ENCODE data around the gene STEAP2. TPM values are rescaled to one million over a fixed set of nuclear protein-coding genes. Genes with fewer than 3 reads are reported as not detected.

STEAP2 gene
- total and polyA plus RNA-seq, 2 of the 4 experiments (the other 2 are of a cell fraction): 1.8 to 3.9 TPM

- no TSS peak for BruUV-seq (replicated peaks)
- no peak overlapping the region for H3K18ac ChIP-seq (ENCODE audit: low read depth, low read length)
- H4K20me1 ChIP-seq (ENCODE audit: insufficient read depth, low read length): no peaks in the 10 kb centered on the region
- ChIA-PET CTCF (interaction anchor here (2.2 kb wide), 1 partner anchor 13 kb away, joined by 6 read pairs; the partner anchor contains the start of gene STEAP2), POLR2A (ENCODE audit: unreplicated experiment) (no interaction called here)
- no peaks in the 10 kb centered on the region; a peak in 1 of 4 replicates for H3K79me1 ChIP-seq (ENCODE audit: low read depth in 1 of 2, low read length in 2 of 2)
- H2BK5ac ChIP-seq (ENCODE audit: low read depth, low read length, poor library complexity, severe bottlenecking): no peak overlapping the region
- TF ChIP-seq NFE2L2 (IDR thresholded peaks at IDR 0.05; ENCODE audit: low read depth, low read length): no peak
- TF ChIP-seq USF2 (IDR thresholded peaks at IDR 0.05; ENCODE audit: low read depth, low read length): no peak
- TF ChIP-seq CTCF (conservative IDR thresholded peaks at IDR 0.05; ENCODE audit: low read depth, low read length): no peak
- no peak for TF ChIP-seq RAD21 (IDR thresholded peaks at IDR 0.05; ENCODE audit: low read length)
- no peak for TF ChIP-seq CEBPB (IDR thresholded peaks at IDR 0.05; ENCODE audit: low read depth, low read length)
- H3K14ac ChIP-seq (replicated peaks; ENCODE audit: low read depth, low read length): no peak overlapping the region
- H3K9me3 ChIP-seq (ENCODE audit: control insufficient read depth, insufficient read depth, low read length): no peaks in the 10 kb centered on the region
- no peak overlapping the region for H3K4ac ChIP-seq (ENCODE audit: low read depth, low read length)
- ATAC-seq (ENCODE audit: low read depth) (no peak), DNase-seq (no peak)
- H3K27me3 ChIP-seq (ENCODE audit: control insufficient read depth, insufficient read depth, low read length): no peaks in the 10 kb centered on the region
- H2BK15ac ChIP-seq (ENCODE audit: low read depth, low read length): no peak overlapping the region
- H2BK120ac ChIP-seq (ENCODE audit: low read depth, low read length): no peak overlapping the region
- no peaks in the 10 kb centered on the region for H3K4me1 ChIP-seq (ENCODE audit: control insufficient read depth, insufficient read depth, low read length)
- H2AK5ac ChIP-seq (ENCODE audit: low read depth, low read length): no peak overlapping the region
- H3K9me1 ChIP-seq (ENCODE audit: insufficient read depth, low read length): no peaks in the 10 kb centered on the region
- no peak overlapping the region for H3K9ac ChIP-seq (ENCODE audit: low read depth, low read length)
- intact Hi-C loops (cut with micrococcal nuclease): no loop called here
- H2BK20ac ChIP-seq (ENCODE audit: low read depth, low read length): no peak overlapping the region
- no peak overlapping the region for H4K5ac ChIP-seq (ENCODE audit: low read depth, low read length)
- in situ Hi-C loops (cut with MboI; ENCODE audit: low sequenced_read_pairs): no loop called here
- no peak overlapping the region for H4K91ac ChIP-seq (ENCODE audit: insufficient read depth, low read depth, low read length)
- no peak overlapping the region for H3K4me3 ChIP-seq (ENCODE audit: insufficient read depth, low read depth, low read length)
- no peaks in the 10 kb centered on the region for H3K36me3 ChIP-seq (ENCODE audit: control insufficient read depth, insufficient read depth, low read length)
- no peak overlapping the region for H2AK9ac ChIP-seq (replicated peaks; ENCODE audit: low read depth, low read length, poor library complexity)
- WGBS, 2 experiments (ENCODE audit: extremely low coverage in 2 of 2, insufficient read length in 1 of 2): 39% methylated on average over 3 of the region's 3 CpGs; no CpG with 5 or more reads in 1 of the 2 experiments
- H3K23ac ChIP-seq (ENCODE audit: low read depth, low read length): no peak overlapping the region
- no peak overlapping the region for H3K4me2 ChIP-seq (ENCODE audit: low read depth, low read length)
- dilution Hi-C loops (cut with HindIII; ENCODE audit: low sequenced_read_pairs, unreplicated experiment): no loop called here
- H3K27ac ChIP-seq (ENCODE audit: insufficient read depth, low read length): no peak overlapping the region
- H4K8ac ChIP-seq (ENCODE audit: low read depth in 2 of 2, low read length in 2 of 2): no peak overlapping the region
- no peak overlapping the region for H3K56ac ChIP-seq (ENCODE audit: extremely low read depth, insufficient read depth, low read length)
- no peak overlapping the region for H2AFZ ChIP-seq (replicated peaks; ENCODE audit: low read length, poor library complexity)
Observed at GRCh38 chr7:90224195-90224594, 12.7 kb downstream of the STEAP2 start.

All from IMR-90 (cell line).